Lung microvascular endothelial cell (primary cell): ENCODE data around the gene ITPK1. TPM values are rescaled to one million over a fixed set of nuclear protein-coding genes. Genes with fewer than 3 reads are reported as not detected.
"Not testable (repeated sequence)": the region's sequence is repeated elsewhere in the genome, so short reads cannot be mapped to it uniquely, and the experiment has no call there.

Experiments used
- DNase-seq, 2 donors: peaks; one replicate each; pipeline versions ENCODE4 v3.0.0 to v3.0.0-alpha.2; 2010; ENCODE audit warnings: low read depth in 2 of 2
- total RNA-seq: library from RNA; depleted of rRNA; stranded (reverse); fragments of >200 nt; gene quantifications from 2 replicates; pipeline ENCODE4 v1.2.1, GENCODE V29; 2014

The ITPK1 gene
- total RNA-seq, 1 donor from 2014 or later, result 15.7 TPM

DNA sequence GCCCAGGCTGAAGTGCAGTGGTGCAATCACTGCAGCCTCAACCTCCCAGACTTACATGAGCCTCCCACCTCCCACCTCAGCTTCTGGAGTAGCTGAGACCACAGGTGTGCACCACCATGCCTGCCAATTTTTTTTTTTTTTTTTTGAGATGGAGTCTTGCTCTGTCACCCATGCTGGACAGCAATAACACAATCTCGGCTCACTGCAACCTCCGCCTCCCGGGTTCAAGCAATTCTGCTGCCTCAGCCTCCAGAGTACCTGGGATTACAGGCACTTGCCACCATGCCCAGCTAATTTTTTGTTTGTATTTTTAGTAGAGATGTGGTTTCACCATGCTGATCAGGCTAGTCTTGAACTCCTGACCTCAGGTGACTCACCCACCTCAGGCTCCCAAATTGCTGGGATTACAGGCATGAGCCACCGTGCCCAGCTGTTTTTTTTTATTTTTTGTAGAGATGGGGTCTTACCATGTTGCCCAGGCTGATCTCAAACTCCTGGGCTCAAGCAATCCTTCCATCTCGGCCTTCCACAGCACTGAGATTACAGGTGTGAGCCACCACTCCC is 15.6 kb upstream of the ITPK1 start:
- DNase-seq, result not testable (repeated sequence)

DNA sequence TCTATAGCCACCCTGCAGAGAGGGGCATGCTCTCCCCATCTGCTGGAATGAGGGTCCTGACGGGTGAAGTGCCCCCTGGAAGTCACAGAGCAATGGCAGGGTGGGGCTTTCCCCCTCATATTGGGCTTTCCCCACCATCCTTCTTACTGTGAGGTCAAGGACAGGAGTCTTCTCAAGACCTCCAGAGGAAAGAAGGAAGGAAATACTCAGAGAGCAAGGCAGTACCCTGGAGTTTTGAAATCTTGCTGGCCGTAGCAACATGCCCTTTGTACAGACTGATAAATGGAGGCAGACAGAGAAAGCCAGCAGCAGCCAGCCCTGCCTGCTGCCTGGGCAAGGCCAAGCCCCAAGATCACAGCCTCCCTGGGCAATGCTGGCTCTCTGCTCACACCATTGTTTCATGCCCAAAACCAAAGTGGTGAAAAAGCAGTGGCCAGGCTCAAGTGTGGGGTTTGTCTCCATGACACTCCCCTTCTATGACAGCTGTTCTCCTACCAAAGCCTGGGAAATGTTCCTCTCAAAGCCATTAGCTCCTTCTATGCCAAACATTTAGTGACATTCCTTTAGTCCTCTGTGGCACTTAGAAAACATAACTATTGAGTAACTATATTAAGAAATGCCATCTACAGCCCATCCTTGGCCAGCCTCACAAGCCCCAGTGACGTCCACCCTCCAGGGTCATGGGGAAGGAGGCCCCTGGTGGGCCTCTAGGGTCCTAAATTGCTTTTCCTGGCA is 13.2 kb upstream of the ITPK1 start:
- no peak for DNase-seq

GRCh38 chr14:93126111-93126510 is 10.4 kb upstream of the ITPK1 start:
- DNase-seq, result no peak

DNA sequence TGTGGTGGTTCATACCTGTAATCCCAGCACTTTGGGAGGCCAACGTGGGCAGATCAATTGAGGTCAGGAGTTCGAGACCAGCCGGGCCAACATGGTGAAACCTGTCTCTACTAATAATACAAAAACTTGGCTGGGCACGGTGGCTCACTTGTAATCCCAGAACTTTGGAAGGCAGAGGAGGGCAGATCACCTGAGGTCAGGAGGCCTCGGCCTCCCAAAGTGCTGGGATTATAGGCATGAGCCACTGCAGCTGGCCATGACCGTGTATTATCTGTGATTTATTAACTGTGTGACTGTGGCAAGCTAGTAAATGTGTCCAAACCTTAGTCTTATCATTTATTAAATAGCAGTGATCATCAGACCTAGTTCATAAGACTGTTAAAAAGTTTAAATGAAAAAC is 7.1 kb upstream of the ITPK1 start:
- DNase-seq, result no peak

DNA sequence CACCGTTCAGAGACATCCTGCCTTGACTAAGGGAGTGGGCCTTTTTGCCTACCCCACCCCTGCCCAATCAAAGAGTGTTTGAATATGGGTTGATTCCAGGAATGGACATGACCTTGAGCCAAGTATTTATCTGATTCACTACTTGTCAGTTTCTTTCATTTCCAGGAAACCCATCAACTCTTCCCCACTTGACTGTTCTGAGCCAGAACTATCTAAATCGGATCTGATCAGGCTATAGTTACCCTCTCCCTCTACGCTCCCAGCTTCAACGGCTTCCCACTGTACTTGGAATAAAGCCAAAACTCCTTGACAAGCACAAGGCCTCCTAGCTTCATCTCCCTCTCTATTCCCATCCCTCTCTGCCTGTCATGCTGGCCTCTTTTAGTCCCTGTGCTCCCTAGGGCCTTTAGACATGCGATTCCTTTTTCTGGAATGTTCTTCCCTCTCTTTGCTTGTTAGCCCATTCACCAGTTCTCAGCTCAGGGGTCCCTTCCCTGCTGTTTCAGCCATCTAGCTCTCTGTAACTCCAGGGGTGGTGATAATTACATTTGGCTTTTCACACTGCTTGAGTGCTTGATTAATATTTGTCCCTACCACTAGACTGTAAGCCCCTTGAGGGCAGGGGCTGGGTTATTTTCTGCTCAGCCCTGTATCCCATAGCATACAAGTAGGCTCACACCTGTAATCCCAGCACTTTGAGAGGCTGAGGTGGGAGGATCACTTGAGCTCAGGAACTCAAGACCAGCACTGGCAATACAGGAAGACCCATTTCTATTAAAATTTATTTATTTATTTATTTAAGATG is 5.5 kb upstream of the ITPK1 start:
- DNase-seq, result no peak

- no peak for DNase-seq
These were observed 4.8 kb upstream of the ITPK1 start for GRCh38 chr14:93120517-93120916.

- DNase-seq, result no peak
These were observed 1.0 kb upstream of the ITPK1 start for GRCh38 chr14:93116676-93117200.

DNA sequence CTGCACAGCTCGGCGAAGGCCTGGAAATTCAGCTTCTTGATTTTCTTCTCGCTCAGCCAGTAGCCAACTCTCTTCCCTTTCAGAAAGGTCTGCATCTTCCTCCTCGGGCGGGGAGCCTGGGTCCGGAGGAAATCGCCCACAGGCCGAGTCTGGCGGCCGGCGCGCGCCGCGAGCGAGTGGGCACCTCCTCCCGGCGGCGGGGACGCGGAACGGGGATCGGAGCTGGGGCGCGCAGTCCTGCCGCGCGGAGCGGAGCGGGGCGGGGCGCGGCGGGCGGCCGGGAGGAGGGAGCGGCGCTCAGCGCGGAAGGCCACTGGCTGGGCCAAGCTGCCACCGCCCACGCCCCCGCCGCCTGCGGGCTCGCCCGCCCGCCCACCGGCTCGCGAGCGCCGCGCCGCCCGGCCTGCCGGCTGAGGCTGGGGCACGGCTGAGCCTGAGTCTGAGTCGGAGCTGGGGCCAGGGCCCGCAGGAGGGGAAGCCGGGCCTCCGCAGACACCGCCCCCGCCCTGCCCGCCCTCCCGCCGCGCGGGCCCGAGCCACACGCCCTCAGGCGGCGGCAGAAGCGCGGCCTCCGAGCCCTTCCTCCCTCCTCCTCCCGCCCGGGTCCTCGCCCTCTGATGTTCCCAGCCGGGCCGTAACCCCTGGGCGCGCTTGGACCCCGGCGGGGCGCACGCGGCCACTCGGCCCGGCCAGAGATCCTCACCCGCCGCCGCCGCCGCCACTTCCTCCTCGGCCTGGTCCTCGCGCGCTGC is 480 bp downstream of the ITPK1 start:
- peak; percentile 87 to 89 for DNase-seq

DNA sequence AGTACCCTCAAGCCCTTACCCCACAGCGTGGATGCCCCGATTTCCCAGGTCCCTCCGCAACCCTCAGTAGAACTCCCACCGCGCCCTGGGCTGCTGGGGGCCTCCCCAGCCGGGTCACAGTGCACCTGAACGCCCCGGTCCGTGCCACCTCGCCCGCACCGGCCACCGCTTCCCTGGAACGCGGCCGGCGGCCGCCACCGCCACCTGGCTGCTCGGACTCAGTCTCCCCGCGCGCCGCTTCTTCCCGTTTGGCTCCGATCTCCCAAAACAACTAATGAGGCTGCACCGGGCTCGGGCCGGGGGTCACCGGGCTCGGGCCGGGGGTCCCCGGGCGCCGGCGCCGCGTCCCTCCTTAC is 1.0 kb downstream of the ITPK1 start:
- DNase-seq, result peak in 1 of 2 donors; percentile 19

GRCh38 chr14:93114068-93114710 is 1.5 kb downstream of the ITPK1 start:
- peak in 1 of 2 donors; percentile 23 for DNase-seq

- DNase-seq, result no peak
These were observed 2.1 kb downstream of the ITPK1 start for GRCh38 chr14:93113678-93114067.

DNA sequence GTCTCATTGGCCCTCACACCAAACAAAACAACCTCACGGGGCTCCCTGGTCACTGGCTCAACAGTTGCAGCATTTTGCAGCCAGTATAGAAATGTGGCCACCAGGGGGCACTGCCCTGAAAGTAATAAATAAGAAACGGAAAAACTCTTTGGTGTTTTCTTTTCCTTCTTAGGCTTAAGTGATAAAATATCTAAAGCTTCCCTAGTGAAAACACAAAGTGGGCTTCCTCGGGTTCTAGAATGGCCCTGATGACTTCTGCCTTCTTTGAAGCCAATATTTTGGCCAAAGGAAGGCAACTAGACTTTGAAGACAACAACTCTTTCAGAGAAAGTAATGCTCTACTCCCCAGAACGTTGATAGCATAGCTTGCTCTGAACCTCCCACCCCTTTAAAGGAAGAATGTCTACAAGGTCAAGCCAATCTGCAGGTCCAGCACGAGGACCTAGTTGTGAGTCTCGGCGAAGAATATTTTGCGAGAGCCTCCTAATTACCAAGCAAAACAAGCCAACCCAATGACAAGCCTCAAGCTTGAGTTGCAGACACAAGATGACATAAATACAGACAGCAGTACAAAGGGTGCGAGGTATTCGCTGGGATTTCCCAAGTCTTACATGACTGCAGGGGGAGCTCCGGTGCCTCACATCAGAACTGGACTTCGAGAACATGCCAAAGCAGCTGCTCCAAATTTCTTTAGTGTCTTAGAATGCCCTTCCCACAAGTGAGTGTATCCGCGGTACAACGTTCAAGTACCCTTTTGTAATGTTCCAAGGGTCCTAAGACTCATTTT is 2.6 kb downstream of the ITPK1 start:
- DNase-seq, result peak; percentile 83

DNA sequence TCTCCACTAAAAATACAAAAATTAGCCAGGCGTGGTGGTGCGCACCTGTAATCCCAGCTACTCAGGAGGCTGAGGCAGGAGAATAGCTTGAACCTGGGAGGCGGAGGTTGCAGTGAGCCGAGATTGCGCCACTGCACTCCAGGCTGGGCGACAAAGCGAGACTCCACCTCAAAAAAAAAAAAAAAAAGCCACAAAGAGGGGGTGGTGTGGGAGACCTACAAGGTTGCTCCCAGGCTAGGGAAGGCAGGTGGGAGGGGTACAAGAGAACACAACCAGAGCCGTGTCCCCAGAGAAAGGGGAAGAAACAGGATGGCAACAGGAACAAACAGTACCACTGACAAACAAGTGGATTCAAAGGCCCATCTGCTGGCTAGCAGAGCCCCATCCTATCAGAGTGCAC is 4.2 kb downstream of the ITPK1 start:
- DNase-seq, result not testable (repeated sequence)

GRCh38 chr14:93110856-93111419 is 4.8 kb downstream of the ITPK1 start:
- DNase-seq, result no peak

- DNase-seq, result no peak
These were observed 5.9 kb downstream of the ITPK1 start for GRCh38 chr14:93109572-93110481.

DNA sequence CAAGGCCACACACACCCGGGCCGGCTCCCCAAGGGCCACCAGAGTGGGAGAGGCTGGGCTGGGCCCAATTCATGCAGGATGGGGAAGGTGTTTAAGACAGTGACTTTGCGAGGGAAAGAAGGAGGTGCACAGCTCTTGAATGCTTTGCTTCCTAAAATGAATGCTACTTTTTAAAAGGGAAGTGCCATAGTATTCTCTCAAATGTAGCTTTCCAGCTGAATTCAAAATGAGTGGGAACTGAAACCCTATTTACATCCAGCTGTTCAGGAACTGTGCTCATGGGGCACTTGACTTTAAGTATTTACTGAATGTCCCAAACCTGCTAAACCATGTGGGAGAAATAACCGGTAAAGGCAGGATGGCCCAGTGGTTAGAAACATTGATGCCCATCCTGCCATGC is 7.6 kb downstream of the ITPK1 start:
- no peak for DNase-seq

GRCh38 chr14:93107453-93107852 is 8.3 kb downstream of the ITPK1 start:
- DNase-seq, result no peak

DNA sequence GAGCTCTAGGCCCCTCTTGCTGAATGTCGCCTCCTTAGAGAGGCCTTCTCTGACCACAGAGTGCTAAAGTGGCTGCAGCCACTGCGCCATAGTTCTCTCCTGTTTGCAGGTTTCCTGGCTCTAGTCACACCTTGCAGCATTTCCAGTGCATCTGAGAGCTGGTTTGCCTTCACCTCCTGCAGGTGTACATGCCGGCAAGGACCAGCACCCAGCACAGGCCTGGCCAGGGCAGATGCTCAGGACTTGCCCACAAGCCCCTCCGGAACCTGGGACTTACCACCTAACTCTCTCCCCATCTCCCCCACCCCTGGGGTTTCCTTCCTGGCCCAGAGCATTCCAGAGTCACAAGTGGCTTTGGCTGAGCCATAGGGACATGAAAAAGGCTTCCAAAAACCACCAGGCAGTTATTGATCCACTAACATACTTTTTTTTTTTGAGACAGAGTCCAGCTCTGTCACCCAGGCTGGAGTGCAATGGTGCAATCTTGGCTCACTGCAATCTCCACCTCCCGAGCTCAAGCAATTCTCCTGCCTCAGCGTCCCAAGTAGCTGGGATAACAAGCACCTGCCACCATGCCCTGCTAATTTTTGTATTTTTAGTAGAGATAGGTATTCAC is 9.1 kb downstream of the ITPK1 start:
- DNase-seq, result no peak

- DNase-seq, result not testable (repeated sequence)
These were observed 9.9 kb downstream of the ITPK1 start for GRCh38 chr14:93105856-93106255.
